Peyer's patch (tissue), 4 donors: Measurements from ENCODE around the gene FAM180A. TPM values are rescaled to one million over a fixed set of nuclear protein-coding genes. Genes with fewer than 3 reads are reported as not detected.

Experiments used
- DNase-seq, 3 donors: peaks; one replicate each; pipeline ENCODE4 v3.0.0-alpha.2; 2017 to 2019
- H3K27ac ChIP-seq, 4 donors: fragments of 200-600 bp; sonication (generic); one replicate each; pipeline ENCODE4 v1.5.1; 2016 to 2019
- H3K27me3 ChIP-seq, 2 donors: fragments of 200-600 bp; sonication (generic); one replicate each; pipeline ENCODE4 v1.5.1; 2019
- H3K36me3 ChIP-seq, 3 donors: fragments of 200-600 bp; sonication (generic); one replicate each; pipeline ENCODE4 v1.5.1; 2016 to 2019
- H3K4me1 ChIP-seq, 4 donors: fragments of 200-600 bp; sonication (generic); one replicate each; pipeline ENCODE4 v1.5.1; 2016 to 2019
- H3K4me3 ChIP-seq, 4 donors: fragments of 200-600 bp; sonication (generic); 1 replicate in 3 of 4; 2 replicates in 1 of 4; pipeline ENCODE4 v1.5.1; 2016 to 2019; ENCODE audit warnings: mild to moderate bottlenecking in 1 of 4
- H3K9me3 ChIP-seq, 4 donors: fragments of 200-600 bp; sonication (generic); one replicate each; pipeline ENCODE4 v1.5.1; 2016 to 2019; ENCODE audit warnings: mild to moderate bottlenecking in 1 of 4
- CTCF ChIP-seq, 6 experiments: fragments of 450-650 bp in 4 of 6; fragments of 200-600 bp in 2 of 6; sonication (generic) in 1 of 6; IDR thresholded peaks; one replicate each; pipeline ENCODE4 v1.5.1; 2017 to 2019; ENCODE audit warnings: antibody characterized with exemption in 6 of 6, mild to moderate bottlenecking in 3 of 6, moderate library complexity in 1 of 6
- POLR2A ChIP-seq, 2 donors: fragments of 450-650 bp; IDR thresholded peaks; one replicate each; pipeline ENCODE4 v1.5.1; 2017; ENCODE audit warnings: antibody characterized with exemption in 2 of 2, mild to moderate bottlenecking in 2 of 2, moderate library complexity in 2 of 2
- total RNA-seq, 4 donors: library from RNA; depleted of rRNA; stranded (reverse); fragments of >200 nt; gene quantifications; one replicate each; pipeline ENCODE4 v1.1.0, GENCODE V29; 2016

FAM180A gene
- total RNA-seq, 4 donors from 2014 or later, result 3.3 to 4.4 TPM; not detected in 2

DNA sequence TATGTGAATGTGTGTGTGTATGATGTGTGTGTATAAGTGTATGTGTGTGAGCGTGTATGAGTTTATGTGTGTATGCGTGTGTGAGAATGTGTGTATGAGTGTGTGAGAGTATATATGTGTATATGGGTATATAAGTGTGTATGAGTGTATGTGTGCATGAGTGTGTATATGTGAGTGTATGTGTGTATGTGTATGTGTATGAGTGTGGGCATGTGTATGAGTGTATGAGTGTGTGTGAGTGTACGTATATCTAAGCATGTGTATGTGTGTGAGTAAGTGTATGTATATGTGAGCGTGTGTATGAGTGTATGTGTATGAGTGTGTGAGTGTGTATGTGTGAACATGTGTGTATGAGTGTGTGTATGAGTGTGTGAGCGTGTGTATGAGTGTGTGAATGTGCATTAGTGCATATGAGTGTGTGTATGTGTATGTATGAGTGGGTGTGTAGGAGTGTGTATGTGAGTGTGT is 33.5 kb downstream of the FAM180A start:
- no peak overlapping the region for H3K4me3 ChIP-seq
- H3K9me3 ChIP-seq, result no peaks in the 10 kb centered on the region
- no peak overlapping the region for H3K27ac ChIP-seq
- H3K27me3 ChIP-seq, result no peaks in the 10 kb centered on the region
- TF ChIP-seq POLR2A (IDR thresholded peaks at IDR 0.05), result no peak
- no peak for TF ChIP-seq CTCF (IDR thresholded peaks at IDR 0.05)
- H3K4me1 ChIP-seq, result no peaks in the 10 kb centered on the region
- no peak for DNase-seq
- H3K36me3 ChIP-seq, result no peaks in the 10 kb centered on the region

DNA sequence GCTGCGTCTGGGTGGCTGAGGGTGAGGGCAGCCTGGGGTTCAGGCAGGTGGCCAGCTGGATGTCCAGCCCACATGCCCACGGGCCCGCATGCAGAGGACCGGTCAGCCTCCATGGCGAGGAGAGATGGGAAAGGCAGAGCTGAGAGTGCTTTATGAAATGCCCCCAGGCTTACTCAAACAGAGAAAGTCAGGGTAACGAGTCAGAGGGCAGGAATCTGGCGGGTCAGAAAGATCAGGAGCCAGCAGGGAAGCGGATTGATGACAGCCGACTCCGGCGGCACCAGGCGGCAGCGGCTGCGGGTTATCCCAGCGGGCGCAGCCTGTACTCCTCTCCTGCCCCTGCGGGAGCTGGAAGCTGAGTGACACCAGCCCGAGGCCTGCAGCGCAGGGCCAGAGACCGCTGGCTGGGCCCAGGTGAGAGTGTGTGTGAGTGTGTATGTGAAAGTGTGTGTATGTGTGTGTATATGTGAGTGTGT is 34.0 kb downstream of the FAM180A start:
- no peaks in the 10 kb centered on the region for H3K9me3 ChIP-seq
- H3K4me1 ChIP-seq, result no peaks in the 10 kb centered on the region
- no peak for DNase-seq
- H3K27ac ChIP-seq, result no peak overlapping the region
- H3K36me3 ChIP-seq, result no peaks in the 10 kb centered on the region
- H3K4me3 ChIP-seq, result no peak overlapping the region
- no peaks in the 10 kb centered on the region for H3K27me3 ChIP-seq
- TF ChIP-seq POLR2A (IDR thresholded peaks at IDR 0.05) (no peak), CTCF (IDR thresholded peaks at IDR 0.05) (no peak)

DNA sequence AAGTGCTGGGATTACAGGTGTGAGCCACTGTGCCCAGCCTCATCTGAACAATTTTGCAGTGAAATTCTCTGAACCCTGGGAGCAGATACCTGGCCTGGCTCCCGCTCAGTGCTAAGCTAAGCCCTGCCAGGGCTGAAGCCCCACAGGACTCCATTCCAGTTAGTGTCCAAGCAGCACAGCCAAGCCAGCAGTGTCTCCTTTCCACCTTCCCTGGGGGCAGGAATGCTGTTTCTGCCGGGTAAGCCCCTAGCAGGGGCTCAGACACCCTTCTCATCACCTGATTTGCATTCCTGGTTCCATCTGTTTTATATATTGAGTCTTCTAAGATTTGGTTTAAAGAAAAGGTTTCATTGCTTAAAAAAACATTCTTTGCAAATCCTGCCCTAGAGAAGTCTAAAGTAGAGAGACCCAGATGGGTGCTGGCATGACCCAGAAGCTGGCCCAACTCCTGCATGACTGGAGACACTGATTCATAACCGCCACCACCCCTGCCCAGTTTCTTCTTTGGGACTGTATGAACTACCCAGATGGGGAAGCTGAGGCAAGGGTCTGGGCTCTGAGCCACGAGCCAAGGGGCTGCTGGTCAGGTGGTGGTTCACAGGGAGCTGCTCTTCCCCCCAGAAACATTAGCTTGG is 34.7 kb downstream of the FAM180A start:
- Histone ChIP-seq H3K36me3 (no peaks in the 10 kb centered on the region), H3K4me1 (no peaks in the 10 kb centered on the region), H3K4me3 (no peak overlapping the region), H3K9me3 (no peaks in the 10 kb centered on the region), H3K27ac (no peak overlapping the region), H3K27me3 (no peaks in the 10 kb centered on the region)
- no peak for TF ChIP-seq POLR2A (IDR thresholded peaks at IDR 0.05)
- TF ChIP-seq CTCF (IDR thresholded peaks at IDR 0.05), result no peak
- no peak for DNase-seq

- H3K27me3 ChIP-seq, result no peaks in the 10 kb centered on the region
- H3K27ac ChIP-seq, result no peak overlapping the region
- H3K36me3 ChIP-seq, result no peaks in the 10 kb centered on the region
- TF ChIP-seq POLR2A (IDR thresholded peaks at IDR 0.05), result no peak
- no peaks in the 10 kb centered on the region for H3K4me1 ChIP-seq
- no peak overlapping the region for H3K4me3 ChIP-seq
- no peak for DNase-seq
- H3K9me3 ChIP-seq, result no peaks in the 10 kb centered on the region
These were observed 35.8 kb downstream of the FAM180A start for GRCh38 chr7:135712796-135713195.

- Histone ChIP-seq H3K9me3 (no peaks in the 10 kb centered on the region), H3K27ac (no peak overlapping the region), H3K27me3 (no peaks in the 10 kb centered on the region), H3K4me3 (no peak overlapping the region), H3K36me3 (no peaks in the 10 kb centered on the region), H3K4me1 (no peaks in the 10 kb centered on the region)
- no peak for TF ChIP-seq POLR2A (IDR thresholded peaks at IDR 0.05)
- no peak for TF ChIP-seq CTCF (IDR thresholded peaks at IDR 0.05)
- no peak for DNase-seq
These were observed 36.3 kb downstream of the FAM180A start for GRCh38 chr7:135712182-135712782.

DNA sequence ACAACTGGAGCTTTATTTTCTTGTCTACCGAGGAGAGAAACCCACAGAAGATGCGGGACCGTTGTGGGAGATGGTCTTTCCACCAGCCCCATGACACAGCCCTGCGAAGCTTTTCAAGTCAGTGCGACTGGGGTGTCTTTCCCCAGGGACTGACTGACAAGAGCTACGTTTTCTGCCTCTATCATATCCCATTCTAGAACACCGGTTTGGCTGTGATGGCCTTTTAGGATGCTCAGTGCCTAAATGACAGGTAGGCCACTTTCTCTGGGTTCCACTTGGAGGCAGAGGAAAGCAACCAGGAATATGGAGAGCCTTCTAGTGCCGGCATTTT is 37.5 kb downstream of the FAM180A start:
- H3K27me3 ChIP-seq, result no peaks in the 10 kb centered on the region
- no peak for DNase-seq
- TF ChIP-seq POLR2A (IDR thresholded peaks at IDR 0.05) (no peak), CTCF (IDR thresholded peaks at IDR 0.05) (no peak)
- H3K27ac ChIP-seq, result no peak overlapping the region
- no peaks in the 10 kb centered on the region for H3K4me1 ChIP-seq
- no peaks in the 10 kb centered on the region for H3K9me3 ChIP-seq
- no peaks in the 10 kb centered on the region for H3K36me3 ChIP-seq
- H3K4me3 ChIP-seq, result no peak overlapping the region
